Muscle layer of duodenum (tissue), 2 donors: Measurements from ENCODE around the gene CA12.

Experiments used
- H3K27ac ChIP-seq: one replicate; pipeline ENCODE4 v1.7.0; 2013; ENCODE audit warnings: mild to moderate bottlenecking, low read length
- H3K27me3 ChIP-seq: one replicate; pipeline ENCODE4 v1.7.0; 2013; ENCODE audit warnings: low read depth, mild to moderate bottlenecking, control low read depth, low read length
- H3K36me3 ChIP-seq, 2 donors: one replicate each; pipeline ENCODE4 v1.7.0; 2013; ENCODE audit warnings: low read length in 2 of 2, control low read depth in 1 of 2, mild to moderate bottlenecking in 1 of 2; ENCODE audit not compliant: insufficient read depth in 2 of 2, control insufficient read depth in 1 of 2
- H3K4me1 ChIP-seq, 2 donors: one replicate each; pipeline ENCODE4 v1.7.0; 2013; ENCODE audit warnings: low read length in 2 of 2, mild to moderate bottlenecking in 2 of 2, control low read depth in 1 of 2, moderate library complexity in 1 of 2; ENCODE audit not compliant: insufficient read depth in 2 of 2, control insufficient read depth in 1 of 2
- H3K4me3 ChIP-seq, 2 donors: one replicate each; pipeline ENCODE4 v1.7.0; 2013; ENCODE audit warnings: low read length in 2 of 2, low read depth in 1 of 2, mild to moderate bottlenecking in 1 of 2
- H3K9me3 ChIP-seq, 2 donors: one replicate each; pipeline ENCODE4 v1.7.0; 2013; ENCODE audit warnings: low read length in 2 of 2, control low read depth in 1 of 2, mild to moderate bottlenecking in 1 of 2; ENCODE audit not compliant: control insufficient read depth in 1 of 2
- donor health status: healthy.

The CA12 gene

GRCh38 chr15:63414474-63415120, 33.0 kb upstream of the CA12 start:
- Histone ChIP-seq H3K36me3 (no peaks in the 10 kb centered on the region), H3K9me3 (no peaks in the 10 kb centered on the region), H3K4me3 (no peak overlapping the region), H3K27ac (no peak overlapping the region), H3K4me1 (no peaks in the 10 kb centered on the region), H3K27me3 (no peaks in the 10 kb centered on the region)

DNA sequence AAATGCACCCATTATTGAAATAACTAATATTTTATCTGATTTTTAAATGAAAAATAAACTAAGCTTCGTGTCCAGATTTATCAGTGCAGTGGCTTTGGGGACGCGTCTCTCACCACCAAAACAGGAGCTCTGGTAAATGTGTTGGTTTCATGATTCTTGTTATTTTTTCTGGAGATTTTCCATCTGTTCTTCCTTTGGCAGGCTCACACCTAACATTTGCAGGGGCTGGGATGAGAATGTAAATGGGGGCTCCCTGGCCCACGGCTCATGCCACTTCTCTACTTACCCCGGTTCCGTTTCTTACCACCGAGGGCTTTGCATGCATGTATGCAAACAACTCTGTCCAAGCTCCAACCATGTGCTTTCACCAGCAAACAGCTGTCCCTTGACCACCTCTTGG, 30.9 kb upstream of the CA12 start:
- Histone ChIP-seq H3K36me3 (no peaks in the 10 kb centered on the region), H3K4me1 (no peaks in the 10 kb centered on the region), H3K4me3 (no peak overlapping the region), H3K27me3 (no peaks in the 10 kb centered on the region), H3K9me3 (no peaks in the 10 kb centered on the region), H3K27ac (no peak overlapping the region)

GRCh38 chr15:63411866-63412265, 30.2 kb upstream of the CA12 start:
- Histone ChIP-seq H3K9me3 (no peaks in the 10 kb centered on the region), H3K4me1 (no peaks in the 10 kb centered on the region), H3K27me3 (no peaks in the 10 kb centered on the region)

DNA sequence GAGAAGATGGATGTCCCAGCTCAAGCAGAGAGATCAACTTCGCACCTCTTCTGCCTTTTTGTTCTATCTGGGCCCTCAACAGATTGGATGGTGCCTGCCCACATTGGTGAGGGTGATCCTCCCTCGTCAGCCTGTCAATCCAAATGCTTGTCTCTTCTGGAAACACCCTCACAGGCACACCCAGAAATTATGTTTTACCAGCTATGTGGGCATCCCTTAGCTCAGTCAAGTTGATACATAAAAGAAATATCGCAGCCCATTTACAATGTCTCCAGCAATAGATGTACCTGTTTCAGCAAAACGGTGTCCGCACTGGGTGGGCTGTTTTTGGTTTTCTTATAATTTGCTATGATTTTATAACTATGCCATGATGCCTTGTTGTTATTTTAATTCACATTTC, 27.5 kb upstream of the CA12 start:
- H3K9me3 ChIP-seq: no peaks in the 10 kb centered on the region
- H3K27me3 ChIP-seq: no peaks in the 10 kb centered on the region
- H3K27ac ChIP-seq: no peak overlapping the region
- no peaks in the 10 kb centered on the region for H3K36me3 ChIP-seq
- H3K4me1 ChIP-seq: no peaks in the 10 kb centered on the region
- H3K4me3 ChIP-seq: no peak overlapping the region

More at GRCh38 chr15:63411866-63412265, 30.2 kb upstream of the CA12 start:
- H3K27ac ChIP-seq: no peak overlapping the region
- no peak overlapping the region for H3K4me3 ChIP-seq
- H3K36me3 ChIP-seq: no peaks in the 10 kb centered on the region

DNA sequence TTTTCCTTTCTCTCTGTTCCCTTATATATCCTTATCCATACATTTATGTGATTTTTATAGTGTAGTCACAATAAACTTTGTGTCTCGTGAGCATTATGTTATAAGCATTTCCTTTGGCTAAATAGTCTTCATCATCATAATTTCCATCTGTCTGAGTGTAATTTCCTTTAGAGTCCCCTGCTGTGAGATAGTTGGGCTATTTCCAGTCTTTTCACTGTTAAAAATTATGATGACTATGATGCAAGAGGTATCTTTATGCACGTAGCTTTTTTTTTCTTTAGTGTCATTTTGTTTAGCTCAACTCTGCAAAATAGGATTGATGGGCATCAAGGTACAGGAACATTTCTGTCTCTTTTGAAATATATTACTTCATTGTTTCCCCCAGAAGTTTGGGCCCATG, 26.9 kb upstream of the CA12 start:
- H3K4me3 ChIP-seq: no peak overlapping the region
- H3K27ac ChIP-seq: no peak overlapping the region

GRCh38 chr15:63407612-63408011, 26.0 kb upstream of the CA12 start:
- Histone ChIP-seq H3K9me3 (no peaks in the 10 kb centered on the region), H3K4me1 (no peaks in the 10 kb centered on the region), H3K27me3 (no peaks in the 10 kb centered on the region), H3K27ac (no peak overlapping the region), H3K4me3 (no peak overlapping the region), H3K36me3 (no peaks in the 10 kb centered on the region)

More for the DNA sequence above, 26.9 kb upstream of the CA12 start:
- Histone ChIP-seq H3K9me3 (no peaks in the 10 kb centered on the region), H3K36me3 (no peaks in the 10 kb centered on the region), H3K27me3 (no peaks in the 10 kb centered on the region), H3K4me1 (no peaks in the 10 kb centered on the region)

DNA sequence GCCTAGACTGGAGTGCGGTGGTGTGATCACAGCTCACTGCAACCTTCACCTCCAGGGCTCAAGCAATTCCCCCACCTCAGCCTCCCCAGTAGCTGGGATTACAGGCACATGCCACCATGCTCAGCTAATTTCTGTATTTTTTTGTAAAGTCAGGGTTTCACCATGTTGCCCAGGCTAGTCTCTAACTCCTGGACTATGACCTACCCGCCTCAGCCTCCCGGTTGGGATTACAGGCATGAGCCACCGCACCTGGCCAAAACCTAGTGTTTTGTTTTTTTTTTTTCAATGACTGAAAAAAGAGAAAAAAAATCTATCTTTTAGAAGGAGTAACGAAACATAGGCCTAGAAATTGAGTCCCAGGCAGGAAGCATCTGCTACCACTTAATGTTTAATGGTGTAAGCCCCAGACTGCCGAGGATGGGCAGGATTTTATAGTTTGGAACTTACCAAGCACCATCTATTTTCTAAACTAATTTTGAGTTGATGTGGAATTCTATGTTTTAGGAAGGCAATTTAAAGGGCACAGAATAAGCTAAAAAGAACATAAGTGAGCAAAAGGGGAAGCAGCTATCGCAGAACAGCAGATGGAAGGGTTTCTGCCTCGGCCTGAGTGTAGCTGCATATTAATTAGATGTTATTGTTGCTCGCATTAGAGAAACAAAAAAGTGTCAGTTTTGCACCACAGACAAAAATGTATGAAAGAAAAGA, 24.2 kb upstream of the CA12 start:
- H3K4me1 ChIP-seq: no peaks in the 10 kb centered on the region
- H3K36me3 ChIP-seq: no peaks in the 10 kb centered on the region
- H3K4me3 ChIP-seq: no peak overlapping the region
- H3K27me3 ChIP-seq: no peaks in the 10 kb centered on the region
- H3K9me3 ChIP-seq: no peaks in the 10 kb centered on the region
- H3K27ac ChIP-seq: no peak overlapping the region

DNA sequence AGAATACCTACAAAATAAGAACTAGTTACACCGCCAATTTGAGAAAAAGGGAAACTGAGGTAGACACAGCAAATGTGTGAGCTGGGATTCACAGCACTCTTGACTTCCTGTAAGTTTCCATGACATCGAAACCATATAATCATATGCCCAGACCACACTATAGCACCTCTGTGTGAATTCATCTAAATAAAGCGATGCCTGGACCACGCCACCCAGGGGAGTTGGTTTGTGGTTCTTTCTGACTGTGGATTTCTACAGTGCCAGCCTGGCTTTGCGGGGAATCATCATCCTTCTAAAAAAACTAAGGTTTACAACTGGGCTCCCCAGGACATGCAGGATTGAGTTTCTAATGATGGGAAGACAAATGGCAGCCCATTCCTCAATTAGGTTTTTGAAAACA, 23.5 kb upstream of the CA12 start:
- H3K27ac ChIP-seq: no peak overlapping the region
- no peaks in the 10 kb centered on the region for H3K9me3 ChIP-seq
- H3K27me3 ChIP-seq: no peaks in the 10 kb centered on the region
- H3K36me3 ChIP-seq: no peaks in the 10 kb centered on the region
- no peaks in the 10 kb centered on the region for H3K4me1 ChIP-seq
- no peak overlapping the region for H3K4me3 ChIP-seq

GRCh38 chr15:63403254-63403945, 21.8 kb upstream of the CA12 start:
- H3K4me3 ChIP-seq: no peak overlapping the region
- no peaks in the 10 kb centered on the region for H3K27me3 ChIP-seq
- H3K9me3 ChIP-seq: no peaks in the 10 kb centered on the region
- no peaks in the 10 kb centered on the region for H3K36me3 ChIP-seq
- H3K4me1 ChIP-seq: no peaks in the 10 kb centered on the region
- no peak overlapping the region for H3K27ac ChIP-seq

- Histone ChIP-seq H3K27me3 (no peaks in the 10 kb centered on the region), H3K4me1 (no peaks in the 10 kb centered on the region), H3K4me3 (no peak overlapping the region), H3K36me3 (no peaks in the 10 kb centered on the region), H3K27ac (no peak overlapping the region), H3K9me3 (no peaks in the 10 kb centered on the region)
These were observed 21.0 kb upstream of the CA12 start for GRCh38 chr15:63402498-63403253.
